GM18505 (cell line): ENCODE data around the gene ROPN1.
"Not testable (repeated sequence)": the region's sequence is repeated elsewhere in the genome, so short reads cannot be mapped to it uniquely, and the experiment has no call there.

Experiments
- ATAC-seq: cut with Tn5 transposase; IDR thresholded peaks from one replicate; pipeline ENCODE4 v1.9.1; 2021; ENCODE audit not compliant: unreplicated experiment
- POLR2A ChIP-seq: IDR thresholded peaks from 4 replicates; pipeline ENCODE4 v1.6.1; 2011; ENCODE audit warnings: borderline replicate concordance; ENCODE audit not compliant: insufficient read depth, insufficient read length; ENCODE audit errors: extremely low read depth

Gene ROPN1

DNA sequence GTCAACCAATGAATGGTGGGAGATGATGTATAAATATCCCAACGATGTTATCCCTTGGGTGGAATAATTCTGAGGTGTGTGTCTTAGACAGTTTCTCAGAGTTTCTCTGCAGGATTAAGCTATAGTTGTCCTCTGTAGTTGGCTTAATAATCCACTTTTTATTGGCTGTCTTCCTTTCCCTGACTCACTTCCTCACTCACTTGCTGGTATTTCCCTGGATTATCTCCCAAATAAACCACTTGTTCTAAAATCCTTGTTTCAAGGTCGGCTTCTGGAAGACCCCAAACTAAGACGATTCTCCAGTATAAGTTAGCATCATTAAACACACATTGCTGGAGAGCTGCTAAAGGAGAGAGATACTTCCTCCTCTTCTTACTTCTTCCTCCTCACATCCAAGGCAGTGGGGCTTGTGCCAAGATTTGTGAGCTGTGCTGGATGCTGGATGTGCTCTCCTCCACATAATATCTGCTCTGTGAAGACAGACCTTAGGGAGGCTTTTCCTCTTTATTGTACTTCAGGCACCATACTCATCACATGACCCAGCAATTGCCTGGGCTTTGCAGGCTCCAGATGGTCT, 22.5 kb upstream of the ROPN1 start:
- TF ChIP-seq POLR2A, result no peak
- ATAC-seq, result no peak

DNA sequence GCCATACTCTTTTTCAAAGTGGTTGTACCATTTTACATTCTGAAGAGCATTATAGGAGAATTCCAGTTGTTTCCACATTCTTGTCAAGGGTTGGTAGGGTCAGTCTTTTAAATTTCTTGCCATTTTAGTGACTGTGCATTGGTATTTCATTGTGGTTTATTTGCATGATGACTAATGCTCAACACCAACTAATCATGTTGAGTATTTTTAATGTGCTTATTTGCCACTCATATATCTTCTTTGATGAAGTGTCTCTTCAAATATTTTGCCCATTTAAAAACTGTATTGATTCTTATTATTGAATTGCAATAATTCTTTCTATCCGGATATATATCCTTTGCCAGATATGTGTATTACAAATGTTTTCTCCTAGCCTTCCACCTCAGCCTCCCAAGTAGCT, 16.4 kb upstream of the ROPN1 start:
- ATAC-seq, result not testable (repeated sequence)

DNA sequence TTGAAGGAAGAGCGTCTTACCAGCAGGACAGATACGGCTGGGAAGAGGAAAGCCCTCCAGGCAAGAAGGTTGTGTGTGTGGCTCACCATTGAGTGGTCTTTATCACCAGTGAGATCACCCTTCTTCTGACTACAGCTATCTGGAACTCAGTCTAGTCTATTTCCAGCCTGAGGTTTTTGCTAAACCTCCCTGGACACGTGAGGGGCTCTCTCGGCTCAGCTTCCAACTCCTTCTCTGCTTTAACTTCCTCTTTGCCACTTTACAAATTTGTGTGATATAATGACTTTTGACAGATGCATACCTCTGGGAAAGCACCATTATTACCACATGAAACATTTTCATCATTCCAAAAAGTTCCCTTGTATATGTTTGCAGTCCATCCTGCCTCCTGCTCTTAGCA, 15.3 kb upstream of the ROPN1 start:
- no peak for ATAC-seq
- no peak for TF ChIP-seq POLR2A

DNA sequence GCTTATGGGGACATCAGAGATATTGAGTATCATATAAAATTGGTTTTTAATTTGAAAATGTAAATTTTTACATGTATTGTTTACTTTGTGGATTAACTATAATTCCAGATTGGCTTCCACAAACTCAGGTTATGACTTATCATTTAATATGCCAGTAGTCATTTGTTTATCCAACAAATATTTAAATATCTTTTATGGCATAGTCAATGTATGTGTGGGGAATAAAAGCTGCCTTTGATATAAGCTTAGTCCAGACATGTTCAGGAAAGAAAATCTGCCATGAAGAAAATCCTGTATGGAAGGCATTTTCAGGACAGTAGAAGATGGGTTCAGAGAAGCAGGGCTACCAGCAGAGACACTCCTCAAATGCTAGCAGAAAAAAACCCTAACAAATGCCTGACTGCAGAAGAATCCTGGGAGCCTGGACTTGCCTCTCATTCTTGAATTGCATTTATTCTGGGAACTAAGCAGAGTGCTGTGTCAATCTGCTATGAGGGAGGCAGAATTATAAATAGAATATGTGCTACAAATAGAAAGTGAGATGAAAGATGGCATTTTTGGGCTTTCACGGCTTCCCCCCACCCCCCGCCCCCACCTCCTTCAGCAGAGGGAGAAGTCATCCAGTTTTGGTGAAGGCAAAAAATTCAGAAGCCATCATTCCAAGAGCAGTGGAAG, 10.6 kb upstream of the ROPN1 start:
- ATAC-seq, result not testable (repeated sequence)

DNA sequence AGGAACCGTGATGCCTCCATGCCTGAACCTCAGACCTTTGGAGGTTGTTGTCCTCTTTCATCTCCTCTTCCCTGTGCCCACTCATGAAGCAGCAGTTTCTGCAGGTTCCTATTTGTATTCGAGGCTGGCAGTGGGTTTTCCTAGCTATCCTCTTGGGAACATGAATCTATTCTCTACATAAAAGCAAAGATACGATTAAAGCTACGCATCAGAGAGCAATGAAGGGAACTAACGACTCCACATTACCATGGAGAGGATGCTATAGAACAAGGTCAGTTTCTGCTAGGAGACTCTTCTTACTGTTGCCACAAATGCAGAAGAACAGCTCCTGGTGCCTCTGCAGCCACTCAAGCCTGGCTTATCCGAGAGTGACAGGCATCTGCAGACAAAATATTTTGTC, 9.4 kb upstream of the ROPN1 start:
- ATAC-seq, result not testable (repeated sequence)

DNA sequence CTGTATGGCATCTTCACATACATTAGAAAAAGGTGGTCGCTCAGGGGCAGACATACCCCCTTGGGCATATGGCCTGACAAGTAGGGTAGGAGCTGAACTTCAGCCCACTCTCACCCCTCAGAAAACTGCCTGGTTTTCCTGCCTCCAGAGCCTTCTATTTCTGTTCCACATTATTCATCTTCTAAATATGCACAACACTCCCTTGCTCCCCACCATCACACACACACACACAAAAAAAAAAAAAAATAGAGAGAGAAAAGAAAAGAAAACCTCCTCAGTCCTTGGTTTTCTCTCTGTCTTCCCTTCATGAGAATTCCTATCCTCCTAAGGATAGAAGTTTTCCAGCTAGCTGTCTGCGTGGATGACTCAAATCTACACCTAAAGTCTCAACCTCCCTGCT, 5.6 kb upstream of the ROPN1 start:
- no peak for TF ChIP-seq POLR2A
- ATAC-seq, result no peak

DNA sequence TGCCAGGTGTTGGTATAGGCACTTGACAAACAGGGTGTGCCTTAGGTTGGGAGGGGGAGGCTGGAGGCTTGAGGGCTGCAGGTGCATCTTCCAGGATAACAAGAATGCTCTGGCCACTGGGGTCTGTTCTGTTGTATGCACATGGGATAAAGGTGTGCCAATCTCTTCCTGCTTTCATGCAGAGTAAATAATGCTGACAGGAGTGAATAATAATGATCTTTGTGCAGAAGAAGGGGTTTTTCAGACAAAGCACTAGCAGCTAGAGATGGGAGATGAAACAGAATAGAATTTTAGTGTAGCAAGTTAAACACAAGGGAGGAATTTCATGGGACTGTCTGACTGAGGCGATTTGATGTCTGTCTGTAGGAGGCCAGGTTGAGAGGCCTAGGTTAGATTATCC, 1.9 kb upstream of the ROPN1 start:
- TF ChIP-seq POLR2A, result no peak
- ATAC-seq, result no peak

DNA sequence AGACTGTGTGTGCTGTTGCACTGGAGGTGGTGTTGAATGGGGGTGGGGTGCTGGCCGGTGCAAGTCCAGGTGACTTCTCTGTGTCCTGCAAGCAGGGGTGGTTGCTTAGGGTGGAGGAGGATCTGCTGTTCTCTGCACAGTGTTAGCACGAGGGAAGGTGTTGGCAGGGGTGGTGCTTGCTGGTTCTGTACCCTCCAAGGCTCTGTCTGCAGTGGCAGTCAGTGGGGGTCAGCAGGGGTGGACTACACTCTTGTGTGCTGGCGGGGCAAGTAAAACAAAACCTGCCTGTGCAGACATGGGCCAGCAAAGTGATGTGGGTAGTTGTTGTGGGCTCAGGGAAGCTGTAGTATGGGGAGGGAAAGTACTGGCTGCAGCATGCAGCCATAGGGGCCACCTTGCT, 5.5 kb downstream of the ROPN1 start:
- TF ChIP-seq POLR2A, result no peak
- ATAC-seq, result no peak

DNA sequence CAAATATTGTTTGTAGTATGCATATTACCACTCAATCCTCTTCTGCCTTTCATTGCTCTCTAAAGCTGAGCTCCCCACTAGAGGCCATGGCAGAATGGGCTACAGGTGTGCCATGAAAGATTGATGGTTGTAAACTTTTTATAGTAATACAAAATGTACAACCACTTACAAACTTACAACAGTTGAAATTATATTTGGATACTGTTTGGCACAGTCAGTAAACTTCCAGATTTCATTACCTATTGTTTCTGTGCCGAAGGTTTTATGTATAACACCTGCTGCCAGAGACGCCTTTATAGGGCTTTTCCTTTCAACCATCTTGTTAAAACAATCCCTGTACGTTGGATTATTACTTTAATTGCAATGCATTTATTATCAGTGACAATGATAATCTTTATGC, 7.0 kb downstream of the ROPN1 start:
- ATAC-seq, result no peak
- TF ChIP-seq POLR2A, result no peak

DNA sequence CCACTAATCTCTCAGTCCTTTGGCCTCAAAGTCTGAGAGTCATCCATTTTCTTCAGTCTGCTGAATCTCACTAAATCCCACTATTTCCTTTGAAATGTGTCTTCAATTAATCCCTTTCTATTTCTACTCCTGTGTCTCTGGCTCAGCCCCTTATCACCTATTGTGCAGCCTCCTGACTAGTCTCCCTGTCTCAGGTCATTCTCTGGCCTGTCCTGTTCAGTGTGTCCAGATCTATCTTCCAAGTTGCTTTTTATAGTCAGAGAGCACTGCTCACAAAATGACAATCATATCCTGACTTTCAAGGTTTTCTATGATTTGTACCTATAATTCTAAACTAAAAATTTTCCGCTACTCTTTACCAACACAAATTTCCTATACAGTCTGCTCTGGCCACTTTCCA, 7.6 kb downstream of the ROPN1 start:
- TF ChIP-seq POLR2A, result no peak
- ATAC-seq, result no peak

DNA sequence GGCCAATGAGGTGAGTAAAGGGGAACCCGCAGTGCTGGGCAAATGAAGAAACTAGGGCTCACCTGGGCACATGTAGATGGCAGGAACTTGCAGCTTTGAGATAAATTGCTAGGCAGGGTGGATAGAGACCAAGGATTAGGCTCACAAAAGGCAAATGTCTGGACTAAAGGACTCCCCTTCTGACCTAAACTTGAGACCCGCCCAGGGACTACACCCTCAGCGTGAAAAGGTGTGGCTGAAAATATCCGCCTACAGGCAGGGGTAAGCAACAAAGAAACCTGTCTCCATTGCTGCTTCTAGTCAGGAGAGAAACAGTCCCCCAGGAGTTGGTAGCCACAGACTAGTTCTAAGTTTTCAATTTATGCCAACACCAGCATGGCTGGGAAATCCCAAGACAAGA, 10.6 kb downstream of the ROPN1 start:
- not testable (repeated sequence) for ATAC-seq

DNA sequence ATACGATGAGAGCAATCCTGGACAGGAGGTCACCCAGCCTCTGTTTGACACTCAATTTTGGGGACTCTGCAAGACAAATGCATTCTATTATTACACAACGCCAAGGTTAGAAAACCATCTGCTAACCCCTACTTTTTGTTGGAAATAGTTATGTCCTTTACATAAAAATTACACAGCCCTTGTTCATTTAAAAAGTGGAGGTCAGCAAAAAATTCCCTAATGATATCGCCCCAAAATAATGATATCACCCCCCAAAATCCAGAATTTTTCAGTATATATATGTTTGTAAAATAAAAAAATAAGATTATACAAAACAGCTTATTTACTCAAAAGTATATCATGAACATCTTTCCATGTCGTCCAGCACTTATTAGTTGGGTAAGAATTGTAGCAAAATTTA, 11.4 kb downstream of the ROPN1 start:
- no peak for TF ChIP-seq POLR2A
- no peak for ATAC-seq

DNA sequence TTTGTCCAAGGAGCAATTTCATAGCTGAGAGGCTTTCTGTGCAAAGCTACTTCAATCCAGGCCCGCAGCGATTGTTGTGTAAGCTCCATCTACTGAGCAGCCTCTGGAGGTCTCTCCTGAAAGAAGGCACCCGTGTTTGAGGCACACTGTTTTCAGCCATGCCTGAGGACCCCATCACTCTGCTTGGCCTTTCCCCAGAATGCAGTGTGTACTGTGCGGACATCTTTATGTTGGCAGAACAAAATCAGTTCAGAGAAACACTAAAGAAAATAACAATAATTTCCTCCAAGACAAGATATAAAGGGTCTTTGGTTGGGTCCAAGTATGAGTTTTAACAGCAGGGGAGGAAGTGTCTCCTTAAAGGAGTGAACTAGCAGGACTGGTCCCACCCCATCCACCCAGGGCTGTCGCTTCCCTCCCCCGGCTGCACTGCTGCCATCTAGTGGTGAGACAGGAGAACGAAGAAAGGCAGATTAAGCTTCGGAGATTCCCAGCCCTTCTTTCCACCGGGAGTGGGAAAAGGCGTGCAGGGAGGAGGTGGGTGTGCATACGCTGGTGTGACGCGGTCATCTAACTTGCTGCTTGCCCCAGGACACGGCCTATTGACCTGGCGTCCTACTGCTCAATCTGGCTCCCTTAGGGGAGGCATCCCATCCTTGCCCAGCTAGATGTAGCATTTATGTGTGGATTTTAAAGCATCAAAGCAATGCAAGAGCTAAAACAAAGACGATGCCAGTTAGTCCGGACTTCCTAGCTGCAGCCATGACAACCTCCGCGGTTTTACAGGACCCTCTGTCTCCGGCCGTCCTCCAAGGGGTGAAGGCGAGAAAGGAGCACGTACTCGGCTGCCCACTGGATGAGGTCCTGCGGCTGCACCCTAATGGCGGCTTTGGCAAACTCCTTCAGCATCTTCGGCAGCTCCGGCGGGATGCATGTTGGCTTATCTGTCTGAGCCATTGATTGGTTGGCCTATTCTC, 12.1 kb downstream of the ROPN1 start:
- ATAC-seq, result not testable (repeated sequence)

DNA sequence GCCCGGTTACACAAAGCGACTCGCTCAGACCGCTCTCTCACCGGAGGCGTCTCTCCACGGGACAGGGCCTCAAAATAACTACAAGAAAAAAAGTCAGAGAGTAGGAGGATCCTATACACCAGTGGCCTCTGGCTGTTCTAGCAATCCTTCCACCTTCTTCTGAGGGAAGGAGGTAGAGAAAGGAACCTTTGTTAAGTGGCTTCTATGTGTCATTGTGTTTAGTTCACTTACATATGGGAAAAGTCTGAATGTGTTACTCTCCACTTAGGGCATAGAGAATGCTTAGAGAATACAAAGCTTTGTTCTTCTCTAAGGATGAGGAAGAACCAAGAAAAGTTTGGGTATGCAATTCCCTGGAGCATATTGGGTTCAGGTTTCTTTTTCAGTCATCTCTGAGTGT, 15.0 kb downstream of the ROPN1 start:
- not testable (repeated sequence) for ATAC-seq

DNA sequence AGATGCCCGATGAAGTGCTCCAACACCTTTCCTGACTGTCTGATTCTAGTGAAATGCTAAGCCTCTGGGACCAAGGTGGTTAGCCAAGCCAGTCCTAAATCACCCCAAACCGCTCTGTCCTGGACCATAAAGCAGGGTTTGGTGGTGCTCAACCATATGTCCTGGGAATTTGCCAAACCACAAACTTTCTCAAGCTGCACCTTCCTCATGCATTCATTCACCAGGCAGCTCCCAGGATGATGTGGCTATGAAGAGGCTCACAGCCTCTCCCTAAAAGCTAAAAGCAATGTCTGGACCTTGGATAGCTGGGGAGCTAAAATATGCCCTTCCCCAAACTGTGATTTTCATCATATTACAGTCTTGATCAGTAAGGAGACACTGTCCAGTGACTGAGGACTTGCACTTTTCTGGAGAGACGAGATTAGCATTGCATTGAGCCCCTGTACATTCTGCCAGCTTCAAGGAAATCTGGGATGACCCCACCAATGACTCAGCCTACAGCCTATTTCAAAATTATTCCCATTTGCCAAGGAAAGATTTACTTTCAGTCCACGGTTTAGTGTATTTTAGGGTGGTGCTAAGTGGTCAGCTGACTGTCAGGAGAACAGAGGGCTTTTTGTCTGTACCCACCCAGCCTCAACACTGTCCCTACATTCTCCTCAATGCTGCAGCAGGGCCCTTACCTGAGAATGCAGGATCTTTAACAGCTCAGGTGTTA, 15.6 kb downstream of the ROPN1 start:
- not testable (repeated sequence) for ATAC-seq

DNA sequence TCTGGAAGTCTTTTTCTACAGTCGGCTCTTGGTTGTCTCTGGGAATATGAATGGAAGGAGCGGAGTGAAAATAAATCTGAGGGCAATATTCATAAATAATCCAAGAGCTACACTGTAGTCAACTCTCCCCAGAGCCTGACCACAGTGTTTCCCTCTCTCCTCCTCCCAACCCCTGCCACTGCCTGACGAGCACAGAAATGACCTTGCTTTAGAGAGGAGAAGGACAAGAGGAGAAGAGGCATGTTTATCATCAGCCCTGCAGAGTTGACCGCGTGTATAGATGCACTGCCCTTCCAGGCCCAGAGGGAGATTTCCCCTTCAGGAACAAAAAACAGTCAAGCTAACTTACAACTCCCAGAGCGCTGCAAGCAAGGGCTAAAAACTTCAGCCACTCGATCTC, 16.9 kb downstream of the ROPN1 start:
- ATAC-seq, result not testable (repeated sequence)
